Nephron (organoid): Measurements from ENCODE around the gene CRACR2B.

Experiments used
- H3K27ac Mint-ChIP-seq, 3 experiments: 2 replicates each; pipeline ENCODE4 v1.8.0; 2020; ENCODE audit warnings: mixed read lengths in 3 of 3, mild to moderate bottlenecking in 2 of 3, moderate library complexity in 1 of 3
- H3K27me3 Mint-ChIP-seq: 2 replicates; pipeline ENCODE4 v1.8.0; 2021; ENCODE audit warnings: low read depth, mild to moderate bottlenecking, moderate library complexity, mixed read lengths
- H3K36me3 Mint-ChIP-seq: 2 replicates; pipeline ENCODE4 v1.8.0; 2020; ENCODE audit warnings: low read depth, mixed read lengths
- H3K4me1 Mint-ChIP-seq: 2 replicates; pipeline ENCODE4 v1.8.0; 2020; ENCODE audit warnings: mixed read lengths
- H3K4me3 Mint-ChIP-seq, 3 experiments: 2 replicates each; pipeline ENCODE4 v1.8.0; 2020; ENCODE audit warnings: mild to moderate bottlenecking in 3 of 3, mixed read lengths in 3 of 3, moderate library complexity in 2 of 3
- H3K9me3 Mint-ChIP-seq: 2 replicates; pipeline ENCODE4 v1.8.0; 2020; ENCODE audit warnings: mixed read lengths
- TF ChIP-seq, protein P1 (sequence below), 3 experiments: fragments of 200-600 bp; sonication (generic); IDR thresholded peaks; one replicate each; pipeline ENCODE4 v1.5.0; 2021; ENCODE audit warnings: antibody characterized with exemption in 3 of 3; ENCODE audit not compliant: unreplicated experiment in 3 of 3

The CRACR2B gene

GRCh38 chr11:845872-846495, 18.3 kb downstream of the CRACR2B start:
- Mint-ChIP-seq H3K36me3 (no peaks in the 10 kb centered on the region), H3K27ac (peak overlapping the region; percentile 74 to 90 (median 78)), H3K27me3 (no peaks in the 10 kb centered on the region), H3K9me3 (no peaks in the 10 kb centered on the region), H3K4me3 (peak overlapping the region; percentile 46 to 71 (median 59)), H3K4me1 (peaks cover 20% of the 10 kb centered on the region)
- TF ChIP-seq, protein P1, sequence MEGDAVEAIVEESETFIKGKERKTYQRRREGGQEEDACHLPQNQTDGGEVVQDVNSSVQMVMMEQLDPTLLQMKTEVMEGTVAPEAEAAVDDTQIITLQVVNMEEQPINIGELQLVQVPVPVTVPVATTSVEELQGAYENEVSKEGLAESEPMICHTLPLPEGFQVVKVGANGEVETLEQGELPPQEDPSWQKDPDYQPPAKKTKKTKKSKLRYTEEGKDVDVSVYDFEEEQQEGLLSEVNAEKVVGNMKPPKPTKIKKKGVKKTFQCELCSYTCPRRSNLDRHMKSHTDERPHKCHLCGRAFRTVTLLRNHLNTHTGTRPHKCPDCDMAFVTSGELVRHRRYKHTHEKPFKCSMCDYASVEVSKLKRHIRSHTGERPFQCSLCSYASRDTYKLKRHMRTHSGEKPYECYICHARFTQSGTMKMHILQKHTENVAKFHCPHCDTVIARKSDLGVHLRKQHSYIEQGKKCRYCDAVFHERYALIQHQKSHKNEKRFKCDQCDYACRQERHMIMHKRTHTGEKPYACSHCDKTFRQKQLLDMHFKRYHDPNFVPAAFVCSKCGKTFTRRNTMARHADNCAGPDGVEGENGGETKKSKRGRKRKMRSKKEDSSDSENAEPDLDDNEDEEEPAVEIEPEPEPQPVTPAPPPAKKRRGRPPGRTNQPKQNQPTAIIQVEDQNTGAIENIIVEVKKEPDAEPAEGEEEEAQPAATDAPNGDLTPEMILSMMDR (IDR thresholded peaks at IDR 0.05; ENCODE audit: unreplicated experiment in 3 of 3), result no peak

DNA sequence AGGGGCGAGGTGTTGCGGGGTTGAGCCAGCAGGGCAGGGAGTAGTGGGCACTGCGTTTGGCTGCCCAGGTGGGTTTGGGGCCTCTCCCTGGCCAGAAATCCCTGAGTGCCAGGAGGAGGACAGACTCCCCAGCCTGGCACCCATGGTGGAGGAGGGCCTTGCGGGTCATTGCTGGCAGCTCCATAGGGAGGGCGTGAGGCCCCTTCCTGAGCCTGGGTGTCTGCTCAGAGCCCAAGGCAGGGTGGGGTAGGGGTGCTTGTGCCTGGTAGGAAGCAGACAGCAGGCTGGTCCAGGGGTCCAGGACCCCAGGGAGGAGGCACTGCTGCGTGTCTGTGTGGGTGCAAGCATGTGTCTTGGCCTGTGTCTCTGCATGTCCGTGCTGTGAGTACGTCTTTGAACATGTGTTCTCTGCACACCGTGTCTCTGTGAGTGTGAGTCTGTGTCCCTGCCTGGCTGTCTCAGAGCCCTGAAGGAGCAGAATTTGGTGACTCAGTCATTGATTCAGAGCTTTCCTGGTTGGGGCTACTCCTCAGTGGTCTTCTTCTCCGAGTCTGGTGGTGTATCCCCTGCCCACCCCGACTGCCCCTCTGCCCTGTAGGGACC, 18.9 kb downstream of the CRACR2B start:
- Mint-ChIP-seq H3K4me3 (peak overlapping the region; percentile 46 to 76 (median 72)), H3K27me3 (no peaks in the 10 kb centered on the region), H3K27ac (peak overlapping the region; percentile 74 to 94 (median 90)), H3K36me3 (no peaks in the 10 kb centered on the region), H3K4me1 (peaks cover 17% of the 10 kb centered on the region), H3K9me3 (no peaks in the 10 kb centered on the region)
- TF ChIP-seq, protein P1 (IDR thresholded peaks at IDR 0.05; ENCODE audit: unreplicated experiment in 3 of 3), result no peak

DNA sequence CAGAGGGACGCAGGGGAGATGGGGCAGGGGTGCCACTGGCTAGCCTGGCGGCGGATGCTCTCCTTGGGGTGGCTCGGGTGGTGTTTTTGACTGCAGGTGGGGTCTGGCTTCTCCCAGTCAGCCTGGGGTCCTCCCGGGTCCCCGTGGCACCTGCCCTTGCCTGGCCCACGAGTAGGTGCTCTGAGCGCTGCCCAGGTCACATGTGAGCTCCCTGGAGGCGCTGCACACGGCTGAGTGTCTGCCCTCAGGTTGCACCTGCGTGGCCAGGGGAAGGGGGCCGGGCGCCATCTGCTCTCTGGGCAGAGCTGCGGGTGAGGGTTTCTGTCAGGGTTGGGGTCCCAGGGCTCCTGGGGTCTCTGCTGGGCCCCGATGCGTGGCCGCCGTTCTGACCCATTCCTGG, 20.2 kb downstream of the CRACR2B start:
- Mint-ChIP-seq H3K9me3 (no peaks in the 10 kb centered on the region), H3K27me3 (peaks cover 4% of the 10 kb centered on the region), H3K4me1 (peaks cover 17% of the 10 kb centered on the region), H3K36me3 (no peaks in the 10 kb centered on the region), H3K27ac (no peak overlapping the region), H3K4me3 (no peak overlapping the region)
- TF ChIP-seq, protein P1 (IDR thresholded peaks at IDR 0.05; ENCODE audit: unreplicated experiment in 3 of 3), result no peak

- no peaks in the 10 kb centered on the region for H3K9me3 Mint-ChIP-seq
- H3K4me3 Mint-ChIP-seq, result peak overlapping the region; percentile 58 to 68 (median 64)
- H3K27me3 Mint-ChIP-seq, result peaks cover 4% of the 10 kb centered on the region
- H3K4me1 Mint-ChIP-seq, result peaks cover 17% of the 10 kb centered on the region
- TF ChIP-seq, protein P1 (IDR thresholded peaks at IDR 0.05; ENCODE audit: unreplicated experiment in 3 of 3), result peak; percentile 79 to 83 (median 82)
- H3K27ac Mint-ChIP-seq, result no peak overlapping the region
- no peaks in the 10 kb centered on the region for H3K36me3 Mint-ChIP-seq
Observed at GRCh38 chr11:848380-848931, 20.7 kb downstream of the CRACR2B start.

DNA sequence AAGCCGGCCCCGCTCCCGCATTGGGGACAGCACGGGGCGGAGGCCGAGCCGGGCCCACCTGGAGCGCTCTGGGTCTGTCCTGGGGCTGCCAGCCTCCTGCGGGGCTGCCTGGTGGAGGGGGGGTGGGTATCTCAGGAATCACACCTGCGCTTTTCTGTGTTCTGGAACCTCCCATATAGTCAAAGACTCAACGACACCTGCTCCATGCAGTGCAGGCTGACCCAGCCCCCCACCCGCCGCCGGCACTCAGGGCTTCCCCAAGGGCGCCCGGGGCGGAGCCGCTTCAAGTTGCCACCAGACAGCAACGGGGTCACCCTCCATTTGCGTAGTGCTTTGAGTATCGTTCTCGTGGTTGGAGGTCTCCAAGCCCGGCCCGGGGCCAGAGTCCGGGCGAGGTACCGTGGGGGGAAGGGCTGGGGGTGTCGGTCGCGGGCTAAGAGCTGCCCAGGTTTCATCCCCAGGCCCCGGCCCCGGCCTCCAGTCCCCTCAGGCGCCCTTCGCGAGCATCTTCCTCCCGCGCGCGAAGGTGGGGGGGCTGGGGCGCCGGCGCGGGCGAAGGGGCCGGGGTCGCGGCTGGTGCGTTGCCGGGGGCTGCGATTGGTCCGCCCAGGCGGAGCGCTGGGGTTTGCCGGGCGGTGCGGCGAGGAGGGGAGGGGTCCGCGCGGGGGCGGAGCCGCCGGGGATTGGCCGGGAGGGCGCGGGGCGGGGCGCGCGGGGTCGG, 21.5 kb downstream of the CRACR2B start:
- no peaks in the 10 kb centered on the region for H3K36me3 Mint-ChIP-seq
- H3K27ac Mint-ChIP-seq, result no peak overlapping the region
- H3K27me3 Mint-ChIP-seq, result peaks cover 4% of the 10 kb centered on the region
- TF ChIP-seq, protein P1 (IDR thresholded peaks at IDR 0.05; ENCODE audit: unreplicated experiment in 3 of 3), result no peak
- H3K4me1 Mint-ChIP-seq, result peaks cover 17% of the 10 kb centered on the region
- H3K9me3 Mint-ChIP-seq, result no peaks in the 10 kb centered on the region
- peak overlapping the region; percentile 71 to 79 (median 73) for H3K4me3 Mint-ChIP-seq
